ENCODE results near the gene SERPIND1. TPM values are rescaled to one million over a fixed set of nuclear protein-coding genes. Genes with fewer than 3 reads are reported as not detected.

Gene SERPIND1
- total RNA-seq, 1 donor from 2014 or later, result not detected

GRCh38 chr22:20786536-20786979 is 12.6 kb downstream of the SERPIND1 start:
- ATAC-seq (peak; percentile 88), DNase-seq (peak; percentile 37)

GRCh38 chr22:20787223-20787622 is 13.3 kb downstream of the SERPIND1 start:
- intact Hi-C loops (cut with micrococcal nuclease), result loop anchor here (10.0 kb wide), 1 partner anchor 1108 kb away; no protein-coding TSS in a partner anchor
- DNase-seq (no peak), ATAC-seq (peak; percentile 3)

More at GRCh38 chr22:20786536-20786979, 12.6 kb downstream of the SERPIND1 start:
- intact Hi-C loops (cut with micrococcal nuclease), result loop anchor here (10.0 kb wide), 1 partner anchor 1108 kb away; no protein-coding TSS in a partner anchor

- intact Hi-C loops (cut with micrococcal nuclease), result loop anchor here (10.0 kb wide), 1 partner anchor 1107 kb away; no protein-coding TSS in a partner anchor
- DNase-seq (no peak), ATAC-seq (no peak)
These were observed 14.1 kb downstream of the SERPIND1 start for GRCh38 chr22:20787746-20788626.

GRCh38 chr22:20788627-20789344 is 14.9 kb downstream of the SERPIND1 start:
- ATAC-seq, result no peak
- intact Hi-C loops (cut with micrococcal nuclease), result loop anchor here (10.0 kb wide), 1 partner anchor 1106 kb away; no protein-coding TSS in a partner anchor
- no peak for DNase-seq

GRCh38 chr22:20792221-20792965 is 18.5 kb downstream of the SERPIND1 start:
- intact Hi-C loops (cut with micrococcal nuclease), result no loop called here
- ATAC-seq (no peak), DNase-seq (no peak)

- intact Hi-C loops (cut with micrococcal nuclease), result no loop called here
- DNase-seq (no peak), ATAC-seq (no peak)
These were observed 19.2 kb downstream of the SERPIND1 start for GRCh38 chr22:20792966-20793728.

GRCh38 chr22:20793748-20794649 is 20.1 kb downstream of the SERPIND1 start:
- no peak for DNase-seq
- intact Hi-C loops (cut with micrococcal nuclease), result no loop called here
- no peak for ATAC-seq

GRCh38 chr22:20794650-20795413 is 20.9 kb downstream of the SERPIND1 start:
- DNase-seq (no peak), ATAC-seq (no peak)
- intact Hi-C loops (cut with micrococcal nuclease), result no loop called here

GRCh38 chr22:20796731-20797130 is 22.8 kb downstream of the SERPIND1 start:
- intact Hi-C loops (cut with micrococcal nuclease), result no loop called here
- DNase-seq, result no peak

GRCh38 chr22:20798218-20798617 is 24.3 kb downstream of the SERPIND1 start:
- DNase-seq (no peak), ATAC-seq (no peak)
- intact Hi-C loops (cut with micrococcal nuclease), result no loop called here

More at GRCh38 chr22:20796731-20797130, 22.8 kb downstream of the SERPIND1 start:
- no peak for ATAC-seq

- intact Hi-C loops (cut with micrococcal nuclease), result no loop called here
- no peak for DNase-seq
- no peak for ATAC-seq
These were observed 25.1 kb downstream of the SERPIND1 start for GRCh38 chr22:20798974-20799373.

- DNase-seq (no peak), ATAC-seq (no peak)
- intact Hi-C loops (cut with micrococcal nuclease), result no loop called here
These were observed 25.5 kb downstream of the SERPIND1 start for GRCh38 chr22:20799449-20799848.

- ATAC-seq, result no peak
- intact Hi-C loops (cut with micrococcal nuclease), result no loop called here
- no peak for DNase-seq
These were observed 28.5 kb downstream of the SERPIND1 start for GRCh38 chr22:20802452-20802851.

GRCh38 chr22:20802922-20803553 is 29.1 kb downstream of the SERPIND1 start:
- DNase-seq (no peak), ATAC-seq (no peak)
- intact Hi-C loops (cut with micrococcal nuclease), result no loop called here

GRCh38 chr22:20803696-20804324 is 29.9 kb downstream of the SERPIND1 start:
- ATAC-seq (peak; percentile 38), DNase-seq (peak; percentile 34)
- intact Hi-C loops (cut with micrococcal nuclease), result no loop called here

- no peak for DNase-seq
- no peak for ATAC-seq
- intact Hi-C loops (cut with micrococcal nuclease), result no loop called here
These were observed 30.7 kb downstream of the SERPIND1 start for GRCh38 chr22:20804650-20805049.

Data from left ventricle myocardium superior (tissue), 1 donor.